ENCODE results near the gene H2BK1.

The H2BK1 gene

GRCh38 chr7:151198945-151199848, 11.1 kb downstream of the H2BK1 start:
- no peak for DNase-seq

GRCh38 chr7:151197932-151198331, 12.4 kb downstream of the H2BK1 start:
- DNase-seq = no peak

GRCh38 chr7:151195616-151196450, 14.5 kb downstream of the H2BK1 start:
- no peak for DNase-seq

- no peak for DNase-seq
Observed at GRCh38 chr7:151194188-151194587, 16.1 kb downstream of the H2BK1 start.

- no peak for DNase-seq
Observed at GRCh38 chr7:151193203-151193978, 16.9 kb downstream of the H2BK1 start.

- no peak for DNase-seq
Observed at GRCh38 chr7:151192002-151192539, 18.2 kb downstream of the H2BK1 start.

- no peak for DNase-seq
Observed at GRCh38 chr7:151191544-151191943, 18.7 kb downstream of the H2BK1 start.

GRCh38 chr7:151189038-151189437, 21.2 kb downstream of the H2BK1 start:
- no peak for DNase-seq

- DNase-seq = no peak
Observed at GRCh38 chr7:151188252-151188542, 22.1 kb downstream of the H2BK1 start.

GRCh38 chr7:151187409-151188251, 22.7 kb downstream of the H2BK1 start:
- DNase-seq = no peak

- no peak for DNase-seq
Observed at GRCh38 chr7:151186640-151187408, 23.5 kb downstream of the H2BK1 start, which contains the start of gene ASB10. Gene ASB10, minus strand, starts transcription at chr7:151187250. Its CDS starts 120 bp downstream, at chr7:151187130.

- DNase-seq = no peak
Observed at GRCh38 chr7:151185762-151186639, 24.3 kb downstream of the H2BK1 start.

GRCh38 chr7:151181011-151181431, 29.3 kb downstream of the H2BK1 start:
- no peak for DNase-seq

GRCh38 chr7:151179946-151180345, 30.3 kb downstream of the H2BK1 start:
- no peak for DNase-seq

- no peak for DNase-seq
Observed at GRCh38 chr7:151179287-151179860, 30.9 kb downstream of the H2BK1 start.

- no peak for DNase-seq
Observed at GRCh38 chr7:151178831-151179230, 31.5 kb downstream of the H2BK1 start.

- no peak for DNase-seq
Observed at GRCh38 chr7:151178236-151178635, 32.1 kb downstream of the H2BK1 start.

- DNase-seq = no peak
Observed at GRCh38 chr7:151177310-151177709, 33.0 kb downstream of the H2BK1 start.

- DNase-seq = no peak
Observed at GRCh38 chr7:151176401-151176800, 33.9 kb downstream of the H2BK1 start.

Measured in CD4-positive, alpha-beta T cell treated with Interleukin-6 for 4 hours (primary cell).